ENCODE results near the gene UNC45B.
"Not testable (repeated sequence)": the region's sequence is repeated elsewhere in the genome, so short reads cannot be mapped to it uniquely, and the experiment has no call there.

DNA sequence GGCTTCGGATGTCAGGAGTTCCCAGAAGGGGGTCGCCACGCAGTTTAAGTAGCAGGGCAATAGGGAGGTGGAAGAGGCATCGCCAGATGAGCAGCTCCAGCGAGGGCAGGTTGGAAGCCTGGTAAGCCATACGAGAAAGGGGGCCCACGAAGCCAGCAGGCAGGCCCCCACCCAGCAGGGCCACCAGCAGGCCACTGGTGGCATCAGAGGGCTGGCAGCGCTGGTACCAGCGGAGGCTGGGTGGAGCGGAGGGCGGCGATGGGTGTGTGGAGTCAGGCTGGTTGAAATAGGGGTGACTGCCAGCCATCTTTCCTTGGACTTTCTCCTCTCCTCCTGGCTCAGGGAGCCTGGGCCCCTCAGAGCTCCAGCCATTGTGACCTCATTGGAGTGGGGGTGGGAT lies 46.4 kb downstream of the UNC45B start, which contains the start of gene SLC35G3:
- TF ChIP-seq ZNF33A (CRISPR knock-in tag; IDR thresholded peaks at IDR 0.05; ENCODE audit: borderline replicate concordance); MTA3 (CRISPR knock-in tag; IDR thresholded peaks at IDR 0.05); MAFK (conservative IDR thresholded peaks at IDR 0.05 in 1 of 2, IDR thresholded peaks at IDR 0.05 in 1 of 2; ENCODE audit: low read length in 2 of 2); RXRA (CRISPR knock-in tag; IDR thresholded peaks at IDR 0.05); TOE1 (CRISPR knock-in tag; IDR thresholded peaks at IDR 0.05); MEIS2 (CRISPR knock-in tag; IDR thresholded peaks at IDR 0.05); REXO4 (CRISPR knock-in tag; IDR thresholded peaks at IDR 0.05; ENCODE audit: borderline replicate concordance); FOXA1 (IDR thresholded peaks at IDR 0.05); FOXA1 (CRISPR knock-in tag; IDR thresholded peaks at IDR 0.05): not testable (repeated sequence)
- TF ChIP-seq, protein P1, sequence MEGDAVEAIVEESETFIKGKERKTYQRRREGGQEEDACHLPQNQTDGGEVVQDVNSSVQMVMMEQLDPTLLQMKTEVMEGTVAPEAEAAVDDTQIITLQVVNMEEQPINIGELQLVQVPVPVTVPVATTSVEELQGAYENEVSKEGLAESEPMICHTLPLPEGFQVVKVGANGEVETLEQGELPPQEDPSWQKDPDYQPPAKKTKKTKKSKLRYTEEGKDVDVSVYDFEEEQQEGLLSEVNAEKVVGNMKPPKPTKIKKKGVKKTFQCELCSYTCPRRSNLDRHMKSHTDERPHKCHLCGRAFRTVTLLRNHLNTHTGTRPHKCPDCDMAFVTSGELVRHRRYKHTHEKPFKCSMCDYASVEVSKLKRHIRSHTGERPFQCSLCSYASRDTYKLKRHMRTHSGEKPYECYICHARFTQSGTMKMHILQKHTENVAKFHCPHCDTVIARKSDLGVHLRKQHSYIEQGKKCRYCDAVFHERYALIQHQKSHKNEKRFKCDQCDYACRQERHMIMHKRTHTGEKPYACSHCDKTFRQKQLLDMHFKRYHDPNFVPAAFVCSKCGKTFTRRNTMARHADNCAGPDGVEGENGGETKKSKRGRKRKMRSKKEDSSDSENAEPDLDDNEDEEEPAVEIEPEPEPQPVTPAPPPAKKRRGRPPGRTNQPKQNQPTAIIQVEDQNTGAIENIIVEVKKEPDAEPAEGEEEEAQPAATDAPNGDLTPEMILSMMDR (CRISPR knock-in tag; IDR thresholded peaks at IDR 0.05): not testable (repeated sequence)
